Stimulated activated CD8-positive, alpha-beta memory T cell treated with anti-CD3 and anti-CD28 coated beads, Interleukin-12 subunit alpha, Interleukin-12 subunit beta, amount 100 ng/mL, for 24 hours (primary cell): ENCODE results near the gene GMEB2.
"Not testable (repeated sequence)": the region's sequence is repeated elsewhere in the genome, so short reads cannot be mapped to it uniquely, and the experiment has no call there.

ENCODE experiments used
- DNase-seq: peaks from one replicate; pipeline ENCODE4 v3.0.0-alpha.2; 2020; ENCODE audit errors: extremely low read depth

GMEB2 gene

GRCh38 chr20:63657260-63657936 is 30.5 kb upstream of the GMEB2 start:
- DNase-seq, result no peak

DNA sequence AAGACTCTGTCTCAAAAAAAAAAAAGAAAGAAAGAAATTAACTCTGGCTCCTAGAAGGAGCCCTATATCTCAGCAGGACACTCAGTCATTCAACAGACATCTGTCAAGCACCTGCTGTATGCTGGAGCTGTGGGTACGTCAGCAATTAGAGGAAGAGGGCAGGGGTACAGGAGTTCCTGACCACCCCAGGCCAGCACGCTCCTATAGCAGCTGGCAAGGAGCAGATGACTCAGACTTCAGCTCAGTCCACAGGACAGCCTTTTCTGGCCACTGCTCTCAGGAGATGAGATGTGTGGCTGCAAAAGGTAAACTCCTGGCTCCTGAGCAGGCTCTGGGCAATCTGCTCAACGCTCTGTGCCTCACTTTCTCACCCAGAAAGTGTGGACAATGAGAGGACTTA is 29.6 kb upstream of the GMEB2 start:
- DNase-seq, result no peak

DNA sequence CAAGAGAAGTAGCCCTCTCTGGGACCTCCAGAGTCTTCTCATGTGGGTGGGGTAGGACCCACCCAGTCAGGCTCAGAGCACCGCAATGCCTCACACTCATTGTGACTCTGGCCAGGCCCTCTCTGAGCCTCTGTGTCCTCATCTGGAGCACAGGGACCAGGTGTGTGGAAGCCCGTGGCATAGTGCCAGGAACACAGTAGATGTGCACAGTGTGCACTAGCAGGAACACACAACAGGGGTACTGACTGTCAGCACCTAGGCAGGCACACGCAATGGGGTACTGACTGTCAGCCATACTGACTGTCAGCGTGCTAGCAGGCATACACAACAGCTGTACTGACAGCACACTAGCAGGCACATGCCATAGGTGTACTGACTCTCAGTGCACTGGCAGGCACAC is 28.3 kb upstream of the GMEB2 start:
- DNase-seq, result no peak

GRCh38 chr20:63653974-63654668 is 27.2 kb upstream of the GMEB2 start:
- DNase-seq, result no peak

DNA sequence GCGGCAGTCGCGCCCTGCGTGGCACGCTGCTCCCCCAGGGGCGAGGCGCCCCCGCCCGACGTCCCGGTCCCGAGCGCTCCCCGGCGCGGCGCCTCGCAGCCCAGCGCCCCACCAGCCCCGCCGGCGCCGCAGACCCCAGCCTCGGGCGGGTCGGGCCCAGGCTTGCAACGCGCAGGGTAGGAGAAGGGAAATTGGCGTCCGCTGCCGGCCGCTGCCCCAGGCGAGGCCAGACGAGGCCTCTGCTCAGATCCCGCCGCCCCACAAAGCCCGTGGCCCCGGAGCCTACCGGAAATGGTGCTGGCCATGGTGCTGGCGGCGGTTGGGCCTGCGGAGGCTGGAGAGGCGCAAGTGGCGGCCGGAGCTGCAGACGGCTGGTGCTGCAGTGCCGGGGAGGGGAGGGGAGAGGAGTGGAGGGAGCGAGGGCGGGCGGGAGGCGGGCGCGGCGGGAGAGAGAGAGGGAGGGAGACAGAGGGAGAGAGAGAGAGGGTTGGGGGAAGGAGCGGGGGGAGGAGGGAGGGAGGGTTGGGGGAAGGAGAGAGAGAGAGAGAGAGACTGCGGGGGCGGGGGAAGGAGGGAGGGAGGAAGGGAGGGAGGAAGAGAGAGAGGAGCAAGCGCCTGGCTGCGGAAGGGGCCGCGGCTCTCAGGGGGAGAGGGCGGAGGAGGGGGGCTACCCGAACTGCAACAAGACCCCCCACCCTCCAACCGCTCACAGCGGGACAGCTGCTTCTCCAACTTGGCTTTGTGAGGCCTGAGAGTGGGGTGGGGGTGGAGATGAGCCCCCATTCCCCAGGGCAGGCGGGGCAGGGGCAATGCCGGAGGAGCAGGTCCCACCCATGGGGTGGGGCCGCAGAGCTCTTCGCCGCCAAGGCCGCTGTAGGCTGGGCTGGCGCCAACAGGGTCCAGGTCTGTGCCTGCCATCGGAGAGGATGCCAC is 26.4 kb upstream of the GMEB2 start, which contains the start of gene STMN3:
STMN3 (minus strand) TSS at position 384 of the 933 bp plus-strand sequence; CDS start at position 305, 79 bp downstream.
- no peak for DNase-seq

GRCh38 chr20:63652192-63652980 is 25.5 kb upstream of the GMEB2 start:
- DNase-seq, result no peak

- no peak for DNase-seq
Observed at GRCh38 chr20:63651942-63652191, 25.0 kb upstream of the GMEB2 start.

DNA sequence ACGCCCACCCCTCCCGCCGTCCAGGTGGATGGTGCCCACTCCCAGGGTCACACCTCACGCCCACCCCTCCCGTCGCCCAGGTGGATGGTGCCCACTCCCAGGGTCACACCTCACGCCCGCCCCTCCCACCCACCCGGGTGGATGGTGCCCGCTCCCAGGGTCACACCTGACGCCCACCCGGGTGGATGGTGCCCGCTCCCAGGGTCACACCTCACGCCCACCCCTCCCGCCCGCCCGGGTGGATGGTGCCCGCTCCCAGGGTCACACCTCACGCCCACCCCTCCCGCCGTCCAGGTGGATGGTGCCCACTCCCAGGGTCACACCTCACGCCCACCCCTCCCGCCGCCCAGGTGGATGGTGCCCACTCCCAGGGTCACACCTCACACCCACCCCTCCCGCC is 23.6 kb upstream of the GMEB2 start:
- not testable (repeated sequence) for DNase-seq

DNA sequence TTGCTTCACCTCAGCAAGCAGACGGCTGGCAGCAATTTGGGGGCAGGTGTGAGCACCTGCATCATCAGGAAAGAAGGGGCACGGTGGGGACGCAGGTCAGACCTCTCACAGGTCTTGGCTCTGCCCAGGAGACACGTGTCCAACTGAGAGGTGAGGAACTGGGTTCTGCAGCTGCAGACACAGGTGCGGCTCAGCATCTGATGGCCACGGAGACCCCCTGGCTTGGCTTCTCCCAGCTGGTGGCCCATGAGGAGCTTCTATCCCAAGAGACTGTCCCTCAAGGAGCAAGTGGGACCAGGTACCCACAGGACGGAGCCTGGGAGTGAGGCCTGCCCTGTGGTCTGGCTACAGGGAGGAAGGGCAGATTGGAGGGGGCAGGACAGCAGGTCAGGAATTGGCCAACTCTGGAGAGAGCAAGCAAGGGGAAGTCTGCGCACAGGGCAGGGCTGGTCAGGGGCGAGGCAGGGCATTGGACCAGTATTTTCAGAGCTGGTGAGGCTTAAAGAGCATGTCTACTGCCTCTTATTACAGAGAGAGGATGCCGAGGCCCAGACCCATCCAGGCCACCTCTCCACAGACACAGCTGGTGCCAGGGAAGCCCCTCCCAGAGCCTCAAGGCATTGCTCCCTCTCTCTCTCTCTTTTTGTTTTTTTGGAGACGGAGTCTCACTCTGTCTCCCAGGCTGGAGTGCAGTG is 22.1 kb upstream of the GMEB2 start:
- no peak for DNase-seq

GRCh38 chr20:63648190-63648589 is 21.3 kb upstream of the GMEB2 start:
- no peak for DNase-seq

DNA sequence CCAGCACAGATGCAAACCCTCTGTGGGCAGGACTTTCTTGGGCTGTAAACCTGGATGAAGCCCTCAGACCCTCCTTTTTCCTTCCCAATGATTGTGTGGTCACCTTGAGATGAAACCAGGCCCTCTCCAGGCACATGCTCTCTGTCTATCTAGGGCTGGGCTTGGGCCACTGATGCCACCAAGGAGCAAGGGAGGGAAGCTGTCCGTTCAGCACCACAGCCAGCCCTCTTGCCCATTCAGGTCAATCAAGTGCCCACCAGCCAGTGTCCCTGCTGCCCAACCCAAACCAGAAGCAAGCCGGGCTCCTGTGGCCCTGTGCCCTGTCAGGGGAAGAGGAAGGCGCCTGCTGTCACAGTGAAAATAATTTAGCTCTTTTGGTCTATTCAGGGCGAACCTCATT is 18.3 kb upstream of the GMEB2 start:
- no peak for DNase-seq

- DNase-seq, result no peak
Observed at GRCh38 chr20:63643946-63644345, 17.0 kb upstream of the GMEB2 start.

GRCh38 chr20:63643499-63643898 is 16.6 kb upstream of the GMEB2 start:
- no peak for DNase-seq

DNA sequence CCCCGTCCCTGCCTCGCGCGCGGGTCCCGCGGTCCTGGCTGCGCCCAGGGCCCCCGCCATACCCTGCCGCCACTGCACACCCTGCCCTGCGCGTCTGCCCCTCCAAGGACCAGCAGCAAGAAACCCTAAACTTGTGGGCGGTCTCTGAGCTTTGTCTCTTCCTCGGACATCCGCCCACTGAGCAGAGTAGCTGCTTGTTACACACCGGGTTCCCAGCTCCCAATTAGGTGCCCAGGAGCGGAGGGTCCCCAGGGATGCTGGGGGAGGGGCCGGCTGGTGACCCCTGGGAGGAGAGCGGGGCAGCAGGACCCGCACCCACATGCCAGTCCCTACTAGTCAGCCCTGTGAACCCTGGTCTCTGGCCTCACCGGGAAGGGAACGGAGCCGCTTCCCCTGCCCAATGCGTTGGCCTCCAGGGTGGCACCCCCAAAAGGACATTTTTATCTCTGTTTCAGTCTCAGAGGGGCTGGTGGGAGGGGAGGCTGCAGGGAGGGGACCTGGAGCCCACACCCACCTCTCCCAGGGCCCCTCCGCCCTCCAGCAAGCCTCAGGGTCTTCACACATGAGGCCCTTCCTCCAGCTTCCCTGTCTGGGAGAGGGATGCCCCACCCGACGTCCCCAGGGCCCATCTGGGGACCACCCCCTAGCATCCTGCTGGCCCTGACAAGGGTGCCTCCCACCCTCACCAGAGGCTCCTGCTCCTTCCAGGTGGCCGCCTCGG is 15.8 kb upstream of the GMEB2 start:
- DNase-seq, result no peak

GRCh38 chr20:63641792-63642523 is 15.1 kb upstream of the GMEB2 start:
- DNase-seq, result peak; percentile 94

- DNase-seq, result no peak
Observed at GRCh38 chr20:63641146-63641791, 14.4 kb upstream of the GMEB2 start.

GRCh38 chr20:63640686-63641085 is 13.8 kb upstream of the GMEB2 start:
- DNase-seq, result not testable (repeated sequence)

GRCh38 chr20:63640086-63640485 is 13.2 kb upstream of the GMEB2 start:
- no peak for DNase-seq
